Upper lobe of left lung (tissue), 4 donors: ENCODE results near the gene HIF3A.

Experiments
- EP300 ChIP-seq, 4 donors: sonication (generic); formaldehyde crosslinking; IDR thresholded peaks; one replicate each; pipeline ENCODE4 v1.5.1; 2017; ENCODE audit warnings: antibody characterized with exemption in 4 of 4, control low read depth in 2 of 4
- POLR2A ChIP-seq, 4 donors: fragments of 450-650 bp; IDR thresholded peaks; one replicate each; pipeline ENCODE4 v1.5.1; 2016 to 2017; ENCODE audit warnings: antibody characterized with exemption in 4 of 4, mild to moderate bottlenecking in 2 of 4
- POLR2AphosphoS5 ChIP-seq, 2 donors: sonication (generic); formaldehyde crosslinking; IDR thresholded peaks; one replicate each; pipeline ENCODE4 v1.5.1; 2017; ENCODE audit warnings: antibody characterized with exemption in 2 of 2
- TF ChIP-seq, protein P1 (sequence below), 6 experiments: fragments of 450-650 bp in 4 of 6; fragments of 200-600 bp in 2 of 6; sonication (generic) in 2 of 6; IDR thresholded peaks; one replicate each; pipeline ENCODE4 v1.5.1; 2016 to 2019; ENCODE audit warnings: antibody characterized with exemption in 6 of 6

- TF ChIP-seq EP300 (IDR thresholded peaks at IDR 0.05) (no peak), POLR2A (IDR thresholded peaks at IDR 0.05) (no peak), POLR2AphosphoS5 (IDR thresholded peaks at IDR 0.05) (no peak)
- TF ChIP-seq, protein P1, sequence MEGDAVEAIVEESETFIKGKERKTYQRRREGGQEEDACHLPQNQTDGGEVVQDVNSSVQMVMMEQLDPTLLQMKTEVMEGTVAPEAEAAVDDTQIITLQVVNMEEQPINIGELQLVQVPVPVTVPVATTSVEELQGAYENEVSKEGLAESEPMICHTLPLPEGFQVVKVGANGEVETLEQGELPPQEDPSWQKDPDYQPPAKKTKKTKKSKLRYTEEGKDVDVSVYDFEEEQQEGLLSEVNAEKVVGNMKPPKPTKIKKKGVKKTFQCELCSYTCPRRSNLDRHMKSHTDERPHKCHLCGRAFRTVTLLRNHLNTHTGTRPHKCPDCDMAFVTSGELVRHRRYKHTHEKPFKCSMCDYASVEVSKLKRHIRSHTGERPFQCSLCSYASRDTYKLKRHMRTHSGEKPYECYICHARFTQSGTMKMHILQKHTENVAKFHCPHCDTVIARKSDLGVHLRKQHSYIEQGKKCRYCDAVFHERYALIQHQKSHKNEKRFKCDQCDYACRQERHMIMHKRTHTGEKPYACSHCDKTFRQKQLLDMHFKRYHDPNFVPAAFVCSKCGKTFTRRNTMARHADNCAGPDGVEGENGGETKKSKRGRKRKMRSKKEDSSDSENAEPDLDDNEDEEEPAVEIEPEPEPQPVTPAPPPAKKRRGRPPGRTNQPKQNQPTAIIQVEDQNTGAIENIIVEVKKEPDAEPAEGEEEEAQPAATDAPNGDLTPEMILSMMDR (IDR thresholded peaks at IDR 0.05), result no peak
These were observed 53.4 kb downstream of the HIF3A start for GRCh38 chr19:46350029-46350757.
